IMR-90 (cell line): ENCODE data around the gene SGMS1. TPM values are rescaled to one million over a fixed set of nuclear protein-coding genes. Genes with fewer than 3 reads are reported as not detected.

ENCODE experiments used
- ATAC-seq: fragments of 200-7000 bp; cut with Tn5 transposase; 2 replicates; pipeline ENCODE4 v1.9.1; 2020; ENCODE audit warnings: low read depth, mild to moderate bottlenecking, moderate library complexity
- BruUV-seq: library from RNA; stranded (reverse); fragments of 400-500 nt; replicated peaks from 2 replicates; lab custom pipeline; 2021; lab: Mats Ljungman, UMichigan
- CTCF ChIA-PET: fragments of 300-600 bp; formaldehyde crosslinking; extraction: SDS; loops from one replicate; lab custom pipeline; 2021; ENCODE audit warnings: antibody characterized with exemption; lab: Yijun Ruan, JAX
- POLR2A ChIA-PET: fragments of 300-600 bp; sonication (Branson Sonifier 250); formaldehyde crosslinking; loops from one replicate; lab custom pipeline; 2022; ENCODE audit warnings: antibody characterized with exemption; ENCODE audit not compliant: unreplicated experiment; lab: Charles Lee
- DNase-seq: peaks from one replicate; pipeline ENCODE4 v3.0.0; 2013
- H2AFZ ChIP-seq: replicated peaks from 2 replicates; pipeline ENCODE3; 2013; ENCODE audit warnings: low read length, mild to moderate bottlenecking; ENCODE audit not compliant: poor library complexity
- H2AK5ac ChIP-seq: 2 replicates; pipeline ENCODE4 v1.6.1; 2013; ENCODE audit warnings: low read depth, low read length, inconsistent platforms
- H2AK9ac ChIP-seq: replicated peaks from 2 replicates; pipeline ENCODE3; 2013; ENCODE audit warnings: mild to moderate bottlenecking, low read depth, low read length, moderate library complexity; ENCODE audit not compliant: poor library complexity
- H2BK120ac ChIP-seq: 2 replicates; pipeline ENCODE4 v1.6.1; 2013; ENCODE audit warnings: low read depth, low read length, inconsistent platforms
- H2BK15ac ChIP-seq: 3 replicates; pipeline ENCODE4 v1.6.1; 2013; ENCODE audit warnings: low read depth, low read length, inconsistent platforms
- H2BK20ac ChIP-seq: 2 replicates; pipeline ENCODE4 v1.6.1; 2013; ENCODE audit warnings: low read depth, mild to moderate bottlenecking, inconsistent platforms, low read length, moderate library complexity
- H2BK5ac ChIP-seq: 2 replicates; pipeline ENCODE4 v1.6.1; 2013; ENCODE audit warnings: mild to moderate bottlenecking, low read depth, low read length, inconsistent platforms; ENCODE audit not compliant: poor library complexity, severe bottlenecking
- H3K14ac ChIP-seq: replicated peaks from 2 replicates; pipeline ENCODE4 v1.6.1; 2013; ENCODE audit warnings: low read depth, low read length, inconsistent platforms
- H3K18ac ChIP-seq: 2 replicates; pipeline ENCODE4 v1.6.1; 2013; ENCODE audit warnings: low read depth, low read length, control low read depth
- H3K23ac ChIP-seq: 2 replicates; pipeline ENCODE4 v1.6.1; 2013; ENCODE audit warnings: low read depth, low read length, inconsistent platforms
- H3K27ac ChIP-seq: 2 replicates; pipeline ENCODE4 v1.5.1; 2013; ENCODE audit warnings: mild to moderate bottlenecking, control low read depth, low read length; ENCODE audit not compliant: insufficient read depth
- H3K27me3 ChIP-seq: 2 replicates; pipeline ENCODE4 v1.6.1; 2013; ENCODE audit warnings: low read length; ENCODE audit not compliant: control insufficient read depth, insufficient read depth
- H3K36me3 ChIP-seq: 2 replicates; pipeline ENCODE4 v1.6.1; 2013; ENCODE audit warnings: low read length, mixed read lengths; ENCODE audit not compliant: control insufficient read depth, insufficient read depth
- H3K4ac ChIP-seq: 2 replicates; pipeline ENCODE4 v1.6.1; 2013; ENCODE audit warnings: low read depth, low read length, inconsistent platforms
- H3K4me1 ChIP-seq: 2 replicates; pipeline ENCODE4 v1.6.1; 2013; ENCODE audit warnings: low read length, mixed read lengths; ENCODE audit not compliant: control insufficient read depth, insufficient read depth
- H3K4me2 ChIP-seq: 2 replicates; pipeline ENCODE4 v1.6.1; 2013; ENCODE audit warnings: low read depth, mild to moderate bottlenecking, control low read depth, low read length, moderate library complexity
- H3K4me3 ChIP-seq: 2 replicates; pipeline ENCODE4 v1.5.1; 2013; ENCODE audit warnings: low read depth, mild to moderate bottlenecking, control low read depth, low read length, moderate library complexity; ENCODE audit not compliant: insufficient read depth
- H3K56ac ChIP-seq: 2 replicates; pipeline ENCODE4 v1.6.1; 2013; ENCODE audit warnings: low read length, inconsistent platforms; ENCODE audit not compliant: insufficient read depth; ENCODE audit errors: extremely low read depth
- H3K79me1 ChIP-seq, 2 experiments: 2 replicates each; pipeline ENCODE4 v1.6.1; 2013; ENCODE audit warnings: low read length in 2 of 2, inconsistent platforms in 1 of 2, low read depth in 1 of 2
- H3K9ac ChIP-seq: 2 replicates; pipeline ENCODE4 v1.6.1; 2013; ENCODE audit warnings: low read depth, low read length, control low read depth
- H3K9me1 ChIP-seq: 2 replicates; pipeline ENCODE4 v1.6.1; 2013; ENCODE audit warnings: low read length, inconsistent platforms; ENCODE audit not compliant: insufficient read depth
- H3K9me3 ChIP-seq: 2 replicates; pipeline ENCODE4 v1.6.1; 2013; ENCODE audit warnings: low read length; ENCODE audit not compliant: control insufficient read depth, insufficient read depth
- H4K20me1 ChIP-seq: 2 replicates; pipeline ENCODE4 v1.6.1; 2013; ENCODE audit warnings: low read length, inconsistent platforms; ENCODE audit not compliant: insufficient read depth
- H4K5ac ChIP-seq: 2 replicates; pipeline ENCODE4 v1.6.1; 2013; ENCODE audit warnings: mild to moderate bottlenecking, low read depth, low read length, control low read depth
- H4K8ac ChIP-seq, 2 experiments: 2 replicates each; pipeline ENCODE4 v1.6.1; 2013; ENCODE audit warnings: low read depth in 2 of 2, low read length in 2 of 2, control low read depth in 1 of 2, inconsistent platforms in 1 of 2
- H4K91ac ChIP-seq: 2 replicates; pipeline ENCODE4 v1.6.1; 2013; ENCODE audit warnings: low read depth, low read length, inconsistent platforms; ENCODE audit not compliant: insufficient read depth
- MAFK ChIP-seq: IDR thresholded peaks from 2 replicates; pipeline ENCODE4 v1.6.1; 2012; ENCODE audit warnings: low read depth, low read length, improper control_type of control experiment
- RFX5 ChIP-seq: IDR thresholded peaks from 2 replicates; pipeline ENCODE4 v1.8.0; 2012; ENCODE audit warnings: low read depth, mild to moderate bottlenecking, low read length, moderate library complexity
- WGBS, 2 experiments: methylation state at CpG; one replicate each; pipeline versions ENCODE4 v1.1.5 to v1.1.7; 2013; ENCODE audit warnings: missing lambda C conversion rate in 2 of 2; ENCODE audit not compliant: insufficient read length in 1 of 2; ENCODE audit errors: extremely low coverage in 2 of 2; 5-methylcytosine and 5-hydroxymethylcytosine counted together
- dilution Hi-C: fragments of 300-500 bp; cut with HindIII; formaldehyde crosslinking; loops from one replicate; pipeline ENCODE4 v1.14.3; 2018; ENCODE audit warnings: low sequenced_read_pairs; ENCODE audit not compliant: unreplicated experiment
- in situ Hi-C: fragments of 300-500 bp; cut with MboI; formaldehyde crosslinking; loops from 3 replicates; pipeline ENCODE4 v1.14.3; 2019; ENCODE audit warnings: low sequenced_read_pairs, inconsistent platforms, mixed read lengths
- intact Hi-C: fragments of 100-400 bp; cut with micrococcal nuclease; formaldehyde crosslinking; loops from 2 replicates; pipeline ENCODE4 v1.10.0; 2022
- polyA plus RNA-seq, 3 experiments: library from polyadenylated mRNA; depleted of rRNA; stranded (reverse); fragments of >200 nt; gene quantifications; 2 replicates each; pipeline ENCODE4 v1.2.3, GENCODE V29; 2012; ENCODE audit warnings: low replicate concordance in 1 of 3
- total RNA-seq: library from RNA; depleted of rRNA; stranded (reverse); fragments of >200 nt; gene quantifications from 2 replicates; pipeline ENCODE4 v1.2.3, GENCODE V29; 2012

The SGMS1 gene
- total and polyA plus RNA-seq, 2 of the 4 experiments (the other 2 are of a cell fraction) = 9.8 to 30.8 TPM

DNA sequence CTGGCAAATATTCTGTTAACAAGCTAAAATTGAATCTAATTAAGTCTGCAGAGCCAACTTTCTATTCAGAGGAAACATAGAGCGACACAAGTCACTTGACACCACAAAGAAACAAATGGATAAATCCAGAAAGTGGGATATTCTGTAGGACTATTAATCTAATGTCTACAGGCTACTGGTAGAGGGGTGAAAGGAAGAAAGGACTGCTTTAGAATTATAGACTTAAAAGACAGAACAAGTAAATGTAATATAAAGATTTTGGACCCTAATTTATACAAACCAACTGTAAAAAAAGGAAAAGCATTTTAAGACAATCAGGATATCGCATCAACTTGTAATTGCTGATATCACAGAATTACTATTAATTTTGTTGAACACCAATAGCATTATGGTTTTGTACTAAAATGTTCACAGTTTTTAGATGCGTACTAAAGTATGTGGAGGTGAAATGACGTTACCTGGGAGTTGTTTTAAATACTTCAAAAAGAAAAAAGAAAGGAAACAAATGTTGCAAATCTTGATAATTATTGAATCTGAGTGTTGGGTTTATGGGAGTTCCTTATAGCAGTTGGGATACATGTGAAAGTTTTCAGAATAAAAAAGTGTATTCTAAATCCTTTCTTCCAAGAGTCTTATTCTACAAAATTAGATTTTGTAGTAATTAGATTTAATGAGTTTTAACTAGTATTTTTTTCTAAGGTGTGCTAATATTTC lies 298.9 kb downstream of the SGMS1 start:
- CTCF ChIA-PET = no interaction called here
- no peak overlapping the region for H2BK5ac ChIP-seq
- H3K36me3 ChIP-seq = no peaks in the 10 kb centered on the region; the same call in 1 of the 2 replicates
- no peak overlapping the region for H2AK9ac ChIP-seq
- no TSS peak for BruUV-seq
- H4K8ac ChIP-seq = peak overlapping the region in 1 of 2 experiments; percentile 50; a peak in 1 of 4 replicates
- H4K20me1 ChIP-seq = no peaks in the 10 kb centered on the region
- no CpG with 5 or more reads among the region's 4 CpGs for WGBS, 2 experiments
- TF ChIP-seq RFX5 (no peak), MAFK (0 out of 2 replicates have a peak, but pooled peaks have one; percentile 4)
- H3K4me3 ChIP-seq = no peak overlapping the region
- dilution Hi-C loops (no loop called here), in situ Hi-C loops (no loop called here), intact Hi-C loops (loop anchor here (5.0 kb wide), 2 partner anchors 92 to 297 kb away; partner anchors contain the start of gene SGMS1)
- peak overlapping the region; percentile 65 for H2BK20ac ChIP-seq
- H3K18ac ChIP-seq = peak overlapping the region; percentile 70; the same call in 1 of the 2 replicates
- no peak overlapping the region for H4K5ac ChIP-seq
- H3K27me3 ChIP-seq = no peaks in the 10 kb centered on the region
- H3K9ac ChIP-seq = no peak overlapping the region
- H3K56ac ChIP-seq = no peak overlapping the region
- no peak for ATAC-seq
- peaks cover 7% of the 10 kb centered on the region; the same call in 1 of the 2 replicates for H3K4me1 ChIP-seq
- H3K27ac ChIP-seq = no peak overlapping the region
- no peak overlapping the region for H2AFZ ChIP-seq
- 0 out of 2 replicates have a peak overlapping the region, but pooled peaks have one; percentile 5 for H4K91ac ChIP-seq
- no peak overlapping the region for H3K4me2 ChIP-seq
- POLR2A ChIA-PET = interaction anchor here (0.5 kb wide), 1 partner anchor 92 kb away, joined by 6 read pairs; no protein-coding TSS in a partner anchor
- no peak overlapping the region for H3K23ac ChIP-seq
- peak overlapping the region; percentile 85 for H2AK5ac ChIP-seq
- H3K9me3 ChIP-seq = no peaks in the 10 kb centered on the region
- peaks cover 6 to 22% of the 10 kb centered on the region in 2 experiments; a peak in 3 of 4 replicates for H3K79me1 ChIP-seq
- peak overlapping the region; percentile 73 for H3K4ac ChIP-seq
- H3K9me1 ChIP-seq = peaks cover 2% of the 10 kb centered on the region; the same call in 1 of the 2 replicates
- H3K14ac ChIP-seq = peak overlapping the region; percentile 69; the same call in 1 of the 2 replicates
- peak overlapping the region; percentile 74 for H2BK120ac ChIP-seq
- DNase-seq = no peak
- H2BK15ac ChIP-seq = peak overlapping the region; percentile 73; the same call in 2 of the 3 replicates
